Omental fat pad (tissue), 4 donors: ENCODE results near the gene MEGF10. TPM values are rescaled to one million over a fixed set of nuclear protein-coding genes. Genes with fewer than 3 reads are reported as not detected.

ENCODE experiments used
- ATAC-seq: fragments of 150-250 bp; one replicate; pipeline ENCODE4 v1.9.1; 2016; ENCODE audit warnings: mild to moderate bottlenecking, moderate library complexity; ENCODE audit not compliant: low FRiP score
- DNase-seq: peaks from one replicate; pipeline ENCODE4 v3.0.0-alpha.2; 2019; ENCODE audit warnings: low spot score
- total RNA-seq, 4 donors: library from RNA; depleted of rRNA; stranded (reverse); fragments of >200 nt; gene quantifications; one replicate each; pipeline ENCODE4 v1.1.0, GENCODE V29; 2016
- TF ChIP-seq, protein P1 (sequence below), 3 donors: fragments of 450-650 bp; IDR thresholded peaks; one replicate each; pipeline ENCODE4 v1.5.1; 2016 to 2017; ENCODE audit warnings: antibody characterized with exemption in 3 of 3, mild to moderate bottlenecking in 3 of 3, moderate library complexity in 2 of 3

The MEGF10 gene
- total RNA-seq, 4 donors from 2014 or later, result 0.13 to 0.74 (median 0.42) TPM

DNA sequence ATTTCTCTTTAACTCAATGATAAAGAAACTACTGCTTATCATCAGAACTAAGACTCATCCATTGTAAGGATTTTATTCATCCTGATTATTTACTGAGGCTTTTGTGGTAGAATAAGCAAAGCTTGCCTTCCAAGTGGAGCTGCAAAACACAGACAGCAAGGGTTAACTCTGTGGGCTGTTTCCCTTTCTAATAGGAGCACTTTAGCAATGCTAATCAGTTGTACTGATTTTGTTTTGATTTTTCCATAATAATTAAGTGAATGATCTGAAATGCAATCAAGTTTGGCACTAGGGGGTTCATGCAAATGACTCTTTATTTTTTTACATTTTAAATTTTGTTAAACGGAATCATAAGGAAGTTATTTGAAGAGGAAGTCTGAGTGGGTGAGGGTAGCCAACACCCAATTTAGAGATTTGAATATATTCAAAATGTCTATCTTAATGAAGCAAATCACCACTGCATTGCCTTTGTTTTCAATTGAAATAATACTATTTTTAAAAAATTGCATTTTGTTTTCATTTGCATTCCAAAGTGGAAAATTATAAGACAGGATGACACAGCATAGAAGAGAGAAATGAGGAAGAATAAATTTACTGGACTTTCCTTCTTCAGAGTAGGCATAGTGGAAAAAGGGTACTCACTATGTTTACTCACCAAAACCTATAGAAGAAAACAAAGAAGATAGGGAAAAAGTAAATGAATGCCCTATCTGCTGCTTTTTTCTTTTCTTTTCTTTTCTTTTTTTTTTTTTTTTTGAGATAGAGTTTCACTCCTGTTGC, 36.6 kb downstream of the MEGF10 start:
- TF ChIP-seq, protein P1, sequence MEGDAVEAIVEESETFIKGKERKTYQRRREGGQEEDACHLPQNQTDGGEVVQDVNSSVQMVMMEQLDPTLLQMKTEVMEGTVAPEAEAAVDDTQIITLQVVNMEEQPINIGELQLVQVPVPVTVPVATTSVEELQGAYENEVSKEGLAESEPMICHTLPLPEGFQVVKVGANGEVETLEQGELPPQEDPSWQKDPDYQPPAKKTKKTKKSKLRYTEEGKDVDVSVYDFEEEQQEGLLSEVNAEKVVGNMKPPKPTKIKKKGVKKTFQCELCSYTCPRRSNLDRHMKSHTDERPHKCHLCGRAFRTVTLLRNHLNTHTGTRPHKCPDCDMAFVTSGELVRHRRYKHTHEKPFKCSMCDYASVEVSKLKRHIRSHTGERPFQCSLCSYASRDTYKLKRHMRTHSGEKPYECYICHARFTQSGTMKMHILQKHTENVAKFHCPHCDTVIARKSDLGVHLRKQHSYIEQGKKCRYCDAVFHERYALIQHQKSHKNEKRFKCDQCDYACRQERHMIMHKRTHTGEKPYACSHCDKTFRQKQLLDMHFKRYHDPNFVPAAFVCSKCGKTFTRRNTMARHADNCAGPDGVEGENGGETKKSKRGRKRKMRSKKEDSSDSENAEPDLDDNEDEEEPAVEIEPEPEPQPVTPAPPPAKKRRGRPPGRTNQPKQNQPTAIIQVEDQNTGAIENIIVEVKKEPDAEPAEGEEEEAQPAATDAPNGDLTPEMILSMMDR (IDR thresholded peaks at IDR 0.05), result no peak
- no peak for DNase-seq
- ATAC-seq, result no peak

GRCh38 chr5:127330116-127330515, 39.5 kb downstream of the MEGF10 start:
- ATAC-seq (no peak), DNase-seq (no peak)
- TF ChIP-seq, protein P1 (IDR thresholded peaks at IDR 0.05), result no peak

GRCh38 chr5:127331890-127332649, 41.5 kb downstream of the MEGF10 start:
- ATAC-seq (no peak), DNase-seq (no peak)
- TF ChIP-seq, protein P1 (IDR thresholded peaks at IDR 0.05), result no peak

DNA sequence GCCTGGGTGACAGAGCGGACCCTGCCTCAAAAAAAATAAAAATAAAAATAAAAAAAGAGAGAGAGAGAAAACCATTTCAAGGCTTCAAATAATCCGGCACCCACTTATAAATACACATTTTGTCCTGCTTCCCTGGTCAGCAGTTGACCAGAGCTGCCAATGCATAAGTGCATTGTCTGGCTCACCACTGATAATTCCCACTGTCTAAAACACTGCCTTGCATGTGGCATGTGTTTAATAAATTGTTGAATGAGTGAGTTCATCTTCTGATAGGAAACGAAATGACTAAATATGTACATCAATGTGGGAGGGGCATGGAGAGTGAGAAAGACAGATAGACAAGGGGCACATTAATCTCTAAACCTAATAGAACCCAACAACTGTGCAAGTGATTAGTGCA, 42.9 kb downstream of the MEGF10 start:
- TF ChIP-seq, protein P1 (IDR thresholded peaks at IDR 0.05), result no peak
- ATAC-seq (no peak), DNase-seq (no peak)

- peak; percentile 41 for ATAC-seq
- no peak for DNase-seq
- TF ChIP-seq, protein P1 (IDR thresholded peaks at IDR 0.05), result no peak
These were observed 44.8 kb downstream of the MEGF10 start for GRCh38 chr5:127335381-127335780.

DNA sequence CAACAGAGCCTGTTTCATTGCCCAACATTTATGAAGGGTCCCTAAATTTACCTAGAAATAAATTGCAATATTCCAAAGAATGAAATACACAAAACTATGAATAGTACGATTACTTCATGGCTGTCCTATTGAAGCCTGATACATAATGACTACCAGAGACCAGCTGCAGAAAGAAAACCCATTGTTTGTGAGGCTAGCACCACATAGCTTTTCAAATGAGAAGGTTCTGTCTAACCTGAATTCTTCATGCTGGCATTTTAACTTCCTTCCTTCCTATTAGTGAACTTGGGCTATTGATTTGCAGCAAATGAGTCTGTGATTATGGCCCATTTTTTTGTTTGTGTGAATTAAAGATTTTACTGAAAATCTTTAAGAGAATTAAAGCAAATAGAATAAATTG, 47.3 kb downstream of the MEGF10 start:
- DNase-seq, result no peak

More for the DNA sequence above, 47.3 kb downstream of the MEGF10 start:
- no peak for ATAC-seq
- TF ChIP-seq, protein P1 (IDR thresholded peaks at IDR 0.05), result no peak
